H1 (cell line): ENCODE data around the gene NR5A2. TPM values are rescaled to one million over a fixed set of nuclear protein-coding genes. Genes with fewer than 3 reads are reported as not detected.

ENCODE experiments used
- CTCF ChIA-PET: fragments of 300-600 bp; sonication (Branson Sonifier 250); formaldehyde crosslinking; loops from one replicate; lab custom pipeline; 2021; ENCODE audit not compliant: partially characterized antibody; lab: Charles Lee
- POLR2A ChIA-PET: fragments of 300-600 bp; sonication (Branson Sonifier 250); formaldehyde crosslinking; loops from one replicate; lab custom pipeline; 2021; ENCODE audit warnings: inconsistent platforms; ENCODE audit not compliant: partially characterized antibody; lab: Charles Lee
- DNase-seq, 2 experiments: peaks; one replicate each; pipeline versions ENCODE4 v3.0.0 to v3.0.0-alpha.2; 2010 to 2022; ENCODE audit warnings: low spot score in 2 of 2, low read depth in 1 of 2, mixed read lengths in 1 of 2
- FAIRE-seq: peaks from 2 replicates; lab custom pipeline; 2011; peaks lifted over from hg19 to GRCh38; lab: Jason Lieb, UNC
- H2AFZ ChIP-seq: 2 replicates; pipeline ENCODE4 v1.8.1; 2012; ENCODE audit warnings: low read length, inconsistent platforms
- H2AK5ac ChIP-seq: 2 replicates; pipeline ENCODE4 v1.6.1; 2013; ENCODE audit warnings: low read depth, low read length
- H2BK120ac ChIP-seq: replicated peaks from 2 replicates; pipeline ENCODE3; 2013; ENCODE audit warnings: low read depth, low read length, inconsistent platforms
- H2BK12ac ChIP-seq: 2 replicates; pipeline ENCODE4 v1.6.1; 2013; ENCODE audit warnings: low read depth, low read length
- H2BK15ac ChIP-seq: 2 replicates; pipeline ENCODE4 v1.6.1; 2013; ENCODE audit warnings: low read length
- H2BK20ac ChIP-seq: 2 replicates; pipeline ENCODE4 v1.6.1; 2013; ENCODE audit warnings: low read length
- H2BK5ac ChIP-seq: 2 replicates; pipeline ENCODE4 v1.6.1; 2013; ENCODE audit warnings: low read depth, low read length
- H3K14ac ChIP-seq: 2 replicates; pipeline ENCODE4 v1.6.1; 2013; ENCODE audit warnings: inconsistent platforms; ENCODE audit not compliant: insufficient read length
- H3K18ac ChIP-seq: 2 replicates; pipeline ENCODE4 v1.6.1; 2013; ENCODE audit warnings: low read length; ENCODE audit errors: extremely low read depth
- H3K23ac ChIP-seq: 2 replicates; pipeline ENCODE4 v1.6.1; 2013; ENCODE audit warnings: inconsistent platforms; ENCODE audit not compliant: insufficient read length
- H3K23me2 ChIP-seq: 2 replicates; pipeline ENCODE4 v1.6.1; 2013; ENCODE audit warnings: low read depth, low read length
- H3K27ac ChIP-seq: 2 replicates; pipeline ENCODE4 v1.6.1; 2011; ENCODE audit warnings: low read depth, low read length, inconsistent platforms
- H3K27me3 ChIP-seq, 4 experiments: replicated peaks in 1 of 4; 1 replicate in 1 of 4; 2 replicates in 3 of 4; pipeline versions ENCODE4 v1.6.1 to v1.8.1; 2011 to 2013; ENCODE audit warnings: low read length in 3 of 4, mild to moderate bottlenecking in 3 of 4, inconsistent platforms in 2 of 4, mixed read lengths in 2 of 4, moderate library complexity in 1 of 4; ENCODE audit not compliant: control insufficient read depth in 3 of 4, insufficient read depth in 3 of 4; ENCODE audit errors: extremely low read depth in 1 of 4
- H3K36me3 ChIP-seq, 4 experiments: 2 replicates each; pipeline versions ENCODE4 v1.6.1 to v1.8.1; 2011 to 2013; ENCODE audit warnings: mild to moderate bottlenecking in 4 of 4, low read length in 3 of 4, moderate library complexity in 2 of 4, control low read depth in 1 of 4, inconsistent platforms in 1 of 4; ENCODE audit not compliant: insufficient read depth in 4 of 4, control insufficient read depth in 2 of 4
- H3K4ac ChIP-seq: replicated peaks from 2 replicates; pipeline ENCODE3; 2013; ENCODE audit warnings: low read length, low read depth, mixed read lengths, inconsistent platforms; ENCODE audit not compliant: insufficient read length
- H3K4me1 ChIP-seq, 4 experiments: replicated peaks in 1 of 4; 1 replicate in 1 of 4; 2 replicates in 3 of 4; pipeline versions ENCODE4 v1.6.1 to v1.8.1; 2011 to 2013; ENCODE audit warnings: low read length in 3 of 4, inconsistent platforms in 2 of 4, mixed read lengths in 1 of 4; ENCODE audit not compliant: insufficient read depth in 4 of 4, control insufficient read depth in 3 of 4
- H3K4me2 ChIP-seq, 2 experiments: 2 replicates each; pipeline versions ENCODE4 v1.6.1 to v1.8.1; 2011 to 2013; ENCODE audit warnings: low read depth in 2 of 2, low read length in 2 of 2, control low read depth in 1 of 2, inconsistent platforms in 1 of 2, mild to moderate bottlenecking in 1 of 2; ENCODE audit not compliant: insufficient read depth in 1 of 2
- H3K4me3 ChIP-seq, 4 experiments: fragments of 200-600, 300-600 bp in 1 of 4; sonication (generic), shearing (Covaris generic), sonication (Bioruptor Twin) in 1 of 4; 2 replicates each; pipeline versions ENCODE4 v1.5.1 to v1.8.1; 2011 to 2016; ENCODE audit warnings: low read length in 4 of 4, low read depth in 3 of 4, control low read depth in 2 of 4, inconsistent platforms in 2 of 4, mild to moderate bottlenecking in 2 of 4, mixed read lengths in 1 of 4, moderate library complexity in 1 of 4; ENCODE audit not compliant: insufficient read depth in 2 of 4; ENCODE audit errors: extremely low read depth in 1 of 4
- H3K56ac ChIP-seq: replicated peaks from 2 replicates; pipeline ENCODE3; 2013; ENCODE audit warnings: low read depth, mild to moderate bottlenecking, mixed read lengths, low read length, inconsistent platforms; ENCODE audit not compliant: insufficient read length
- H3K79me1 ChIP-seq: 2 replicates; pipeline ENCODE4 v1.6.1; 2013; ENCODE audit warnings: low read depth, low read length, control low read depth
- H3K79me2 ChIP-seq, 2 experiments: 2 replicates each; pipeline versions ENCODE4 v1.6.1 to v1.8.1; 2012 to 2013; ENCODE audit warnings: low read length in 2 of 2, mild to moderate bottlenecking in 2 of 2, inconsistent platforms in 1 of 2; ENCODE audit not compliant: insufficient read depth in 2 of 2, control insufficient read depth in 1 of 2
- H3K9ac ChIP-seq, 4 experiments: replicated peaks in 1 of 4; 1 replicate in 1 of 4; 2 replicates in 3 of 4; pipeline versions ENCODE4 v1.6.1 to v1.8.1; 2011 to 2013; ENCODE audit warnings: low read depth in 3 of 4, low read length in 3 of 4, control low read depth in 2 of 4, mild to moderate bottlenecking in 2 of 4, moderate library complexity in 2 of 4, inconsistent platforms in 1 of 4; ENCODE audit errors: extremely low read depth in 1 of 4
- H3K9me3 ChIP-seq, 2 experiments: 2 replicates each; pipeline versions ENCODE4 v1.6.1 to v1.8.1; 2012 to 2013; ENCODE audit warnings: mild to moderate bottlenecking in 2 of 2, moderate library complexity in 2 of 2, control low read depth in 1 of 2, inconsistent platforms in 1 of 2, low read depth in 1 of 2, low read length in 1 of 2, mixed read lengths in 1 of 2; ENCODE audit not compliant: insufficient read depth in 2 of 2
- H4K20me1 ChIP-seq, 2 experiments: replicated peaks in 1 of 2; 2 replicates each; pipeline versions ENCODE3 to v1.8.1; 2011 to 2013; ENCODE audit warnings: inconsistent platforms in 2 of 2, low read length in 2 of 2, mild to moderate bottlenecking in 1 of 2; ENCODE audit not compliant: insufficient read depth in 2 of 2, control insufficient read depth in 1 of 2
- H4K5ac ChIP-seq: 2 replicates; pipeline ENCODE4 v1.6.1; 2013; ENCODE audit warnings: low read length, low read depth, mixed read lengths, inconsistent platforms; ENCODE audit not compliant: insufficient read length
- H4K8ac ChIP-seq: 2 replicates; pipeline ENCODE4 v1.8.0; 2013; ENCODE audit warnings: mild to moderate bottlenecking, moderate library complexity, low read length, inconsistent platforms; ENCODE audit not compliant: insufficient read depth; ENCODE audit errors: extremely low read depth
- H4K91ac ChIP-seq: replicated peaks from 2 replicates; pipeline ENCODE3; 2013; ENCODE audit warnings: low read length, mixed read lengths, inconsistent platforms; ENCODE audit not compliant: insufficient read length
- EGR1 ChIP-seq: IDR thresholded peaks from 2 replicates; pipeline ENCODE4 v1.6.1; 2011; ENCODE audit warnings: low read depth, low read length, borderline replicate concordance
- KDM5A ChIP-seq: fragments of 200-600 bp; IDR thresholded peaks from 2 replicates; pipeline ENCODE4 v1.7.1; 2012; ENCODE audit warnings: mild to moderate bottlenecking, low read length, inconsistent platforms, mixed read lengths
- MAFK ChIP-seq: IDR thresholded peaks from 2 replicates; pipeline ENCODE4 v1.6.1; 2012; ENCODE audit warnings: low read depth, mild to moderate bottlenecking, improper control_type of control experiment, low read length
- WGBS, 2 experiments: shearing (Covaris generic) in 1 of 2; methylation state at CpG; one replicate each; pipeline versions ENCODE4 v1.1.6 to v1.1.7; 2013 to 2015; ENCODE audit warnings: low lambda C conversion rate in 2 of 2, mixed read lengths in 2 of 2, inconsistent platforms in 1 of 2, low coverage in 1 of 2, missing lambda C conversion rate in 1 of 2; ENCODE audit not compliant: insufficient replicate concordance in 2 of 2, insufficient coverage in 1 of 2, insufficient read length in 1 of 2; ENCODE audit errors: extremely low coverage in 1 of 2, missing lambda C conversion rate in 1 of 2; 5-methylcytosine and 5-hydroxymethylcytosine counted together
- polyA plus RNA-seq, 7 experiments: library from polyadenylated mRNA; depleted of rRNA in 3 of 7; stranded (reverse) in 5 of 7; unstranded in 2 of 7; fragments of >200 nt in 5 of 7; fragments of 200-250 nt in 2 of 7; gene quantifications; 1 replicate in 5 of 7; 2 replicates in 1 of 7; 4 replicates in 1 of 7; pipeline versions ENCODE4 v1.2.1 to v1.2.3, GENCODE V29; 2011 to 2013; ENCODE audit warnings: missing spikeins in 2 of 7, mixed read lengths in 2 of 7
- total RNA-seq: library from RNA; stranded (reverse); fragmentation: NEBNext Ultra II Directional; extraction: Animal tissue kit (Norgen Biotek cat#: 25700); gene quantifications from 2 replicates; pipeline ENCODE4 v1.2.1, GENCODE V29; 2021

Gene NR5A2
- total and polyA plus RNA-seq, 2 of the 8 experiments (the other 6 are each of a cell fraction or from before 2014, with no cell fraction given): 1.7 to 11.6 TPM

- H3K79me1 ChIP-seq: no peaks in the 10 kb centered on the region
- no peak overlapping the region for H3K4ac ChIP-seq
- no peak overlapping the region for H4K5ac ChIP-seq
- 69% methylated on average over 1 of the region's 1 CpG; no CpG with 5 or more reads in 1 of the 2 experiments for WGBS, 2 experiments
- H3K23ac ChIP-seq: no peak overlapping the region
- peaks cover 0 to 4% (median 0%) of the 10 kb centered on the region in 4 experiments; a peak in 2 of 7 replicates for H3K4me1 ChIP-seq
- H2AFZ ChIP-seq: no peak overlapping the region
- H3K27me3 ChIP-seq: no peaks in the 10 kb centered on the region
- no peak overlapping the region for H3K27ac ChIP-seq
- FAIRE-seq (no peak), DNase-seq (no peak)
- H3K9me3 ChIP-seq: no peaks in the 10 kb centered on the region
- no peak overlapping the region for H3K9ac ChIP-seq
- H3K56ac ChIP-seq: no peak overlapping the region
- H2BK12ac ChIP-seq: no peak overlapping the region
- no peaks in the 10 kb centered on the region for H3K79me2 ChIP-seq
- no peak overlapping the region for H3K4me2 ChIP-seq
- no peak overlapping the region for H3K14ac ChIP-seq
- no peak overlapping the region for H2AK5ac ChIP-seq
- ChIA-PET CTCF (interaction anchor here (0.5 to 1.6 kb wide), 5 partner anchors 15 to 439 kb away, joined by 3 to 4 read pairs (median 4); no protein-coding TSS in a partner anchor), POLR2A (no interaction called here)
- no peak overlapping the region for H4K91ac ChIP-seq
- no peak overlapping the region for H3K4me3 ChIP-seq
- no peaks in the 10 kb centered on the region for H4K20me1 ChIP-seq
- no peak overlapping the region for H2BK120ac ChIP-seq
- no peak overlapping the region for H3K18ac ChIP-seq
- no peak overlapping the region for H4K8ac ChIP-seq
- no peak overlapping the region for H2BK20ac ChIP-seq
- no peak overlapping the region for H2BK15ac ChIP-seq
- H2BK5ac ChIP-seq: no peak overlapping the region
- no peaks in the 10 kb centered on the region for H3K23me2 ChIP-seq
- H3K36me3 ChIP-seq: no peaks in the 10 kb centered on the region; a peak in 2 of 8 replicates
- TF ChIP-seq EGR1: no peak
- TF ChIP-seq MAFK: peak; percentile 71
- no peak for TF ChIP-seq KDM5A
Observed at GRCh38 chr1:200124309-200124708, 96.8 kb downstream of the NR5A2 start.
